ENCODE results near the gene LYL1.

- no peak for TF ChIP-seq POLR2A (IDR thresholded peaks at IDR 0.05; ENCODE audit: insufficient read depth in 1 of 2, low read depth in 2 of 2, low read length in 2 of 2)
- no peak for TF ChIP-seq KLF16 (CRISPR knock-in tag; IDR thresholded peaks at IDR 0.05)
- no peak for TF ChIP-seq EZH2 (conservative IDR thresholded peaks at IDR 0.05; ENCODE audit: low read depth, low read length)
- TF ChIP-seq ARNT2 (CRISPR knock-in tag; IDR thresholded peaks at IDR 0.05; ENCODE audit: low read depth), result no peak
- TF ChIP-seq ZNF274 (CRISPR knock-in tag; IDR thresholded peaks at IDR 0.05), result no peak
Observed at GRCh38 chr19:13058951-13059660, 43.6 kb downstream of the LYL1 start.
